Lung (tissue), 12 donors: ENCODE data around the gene ADAM23. TPM values are rescaled to one million over a fixed set of nuclear protein-coding genes. Genes with fewer than 3 reads are reported as not detected.
A peak's percentile ranks its signal among the peaks of the same experiment; 100 is the strongest.

Experiments used
- ATAC-seq: fragments of 200-7000 bp; cut with Tn5 transposase; one replicate; pipeline ENCODE4 v1.9.1; 2020; ENCODE audit warnings: moderate number of reproducible peaks; ENCODE audit not compliant: insufficient read depth, low FRiP score
- DNase-seq, 3 donors: peaks; one replicate each; pipeline ENCODE4 v3.0.0-alpha.2; 2013 to 2017
- H3K27ac ChIP-seq, 2 donors: one replicate each; pipeline ENCODE4 v1.5.1; 2013; ENCODE audit warnings: mild to moderate bottlenecking in 2 of 2, moderate library complexity in 2 of 2, control low read depth in 1 of 2, inconsistent platforms in 1 of 2, low read depth in 1 of 2, low read length in 1 of 2
- H3K27me3 ChIP-seq, 3 donors: one replicate each; pipeline ENCODE4 v1.5.1; 2013; ENCODE audit warnings: low read length in 2 of 3; ENCODE audit not compliant: control insufficient read depth in 3 of 3, insufficient read depth in 3 of 3
- H3K36me3 ChIP-seq, 4 donors: one replicate each; pipeline ENCODE4 v1.5.1; 2013; ENCODE audit warnings: low read length in 4 of 4, mild to moderate bottlenecking in 1 of 4, moderate library complexity in 1 of 4; ENCODE audit not compliant: control insufficient read depth in 4 of 4, insufficient read depth in 4 of 4
- H3K4me1 ChIP-seq, 5 donors: one replicate each; pipeline ENCODE4 v1.5.1; 2013; ENCODE audit warnings: low read length in 5 of 5, mild to moderate bottlenecking in 2 of 5, moderate library complexity in 1 of 5; ENCODE audit not compliant: control insufficient read depth in 5 of 5, insufficient read depth in 5 of 5
- H3K4me3 ChIP-seq: one replicate; pipeline ENCODE4 v1.5.1; 2013; ENCODE audit warnings: mild to moderate bottlenecking, control low read depth, moderate library complexity
- H3K9ac ChIP-seq, 2 donors: one replicate each; pipeline ENCODE4 v1.5.1; 2013; ENCODE audit warnings: low read length in 2 of 2, control low read depth in 1 of 2; ENCODE audit not compliant: insufficient read depth in 1 of 2
- H3K9me3 ChIP-seq, 4 donors: one replicate each; pipeline ENCODE4 v1.5.1; 2013; ENCODE audit warnings: low read length in 3 of 4, mild to moderate bottlenecking in 1 of 4, moderate library complexity in 1 of 4; ENCODE audit not compliant: control insufficient read depth in 4 of 4, insufficient read depth in 3 of 4
- CTCF ChIP-seq: IDR thresholded peaks from 2 replicates; pipeline ENCODE4 v1.5.1; 2012; ENCODE audit warnings: mild to moderate bottlenecking; ENCODE audit errors: control extremely low read depth, extremely low read depth
- WGBS, 2 donors: extraction: QIAGEN DNeasy Blood & Tissue Kit; methylation state at CpG; one replicate each; pipeline ENCODE4 v1.1.7; 2013; 5-methylcytosine and 5-hydroxymethylcytosine counted together
- polyA plus RNA-seq, 2 donors: library from polyadenylated mRNA; stranded (reverse); fragments of 200-250 nt; gene quantifications; one replicate each; pipeline ENCODE4 v1.2.1, GENCODE V29; 2013
- total RNA-seq, 2 donors: library from RNA; depleted of rRNA in 1 of 2; stranded (reverse); fragments of >200 nt in 1 of 2; gene quantifications; one replicate each; pipeline ENCODE4 v1.2.1, GENCODE V29; 2014 to 2021
- donor health status: control.
- donor health status: control.
- donor health status: Bipolar disorder and iron deficiency.
- donor health status: healthy.
- donor health status: DM: yes; HTN: yes; CAD: no.

ADAM23 gene
- total and polyA plus RNA-seq, 4 donors, result 0.57 to 1.7 (median 1.2) TPM

DNA sequence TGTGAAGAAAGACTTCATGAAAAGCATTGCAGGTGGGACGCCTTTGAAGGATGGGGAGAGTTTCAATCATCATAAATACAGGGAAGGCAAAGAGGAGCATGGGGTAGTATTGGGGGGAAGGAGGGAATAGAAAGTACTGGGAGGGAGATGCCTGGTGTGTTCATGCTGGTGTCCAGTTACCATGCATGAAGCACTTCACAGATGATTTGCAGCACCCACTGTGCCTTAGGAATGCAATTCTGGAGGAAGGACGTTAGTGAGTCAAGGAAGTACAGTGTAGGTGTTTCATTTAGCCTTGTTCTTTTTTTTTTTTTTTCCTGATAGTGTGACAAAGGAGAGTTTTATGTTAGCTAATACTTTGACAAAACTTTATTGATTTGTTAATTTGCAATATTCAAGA, 36.8 kb downstream of the ADAM23 start:
- DNase-seq (no peak), ATAC-seq (no peak)
- H3K27me3 ChIP-seq, result no peaks in the 10 kb centered on the region
- WGBS, 2 donors, result 49 to 67% methylated on average over 2 of the region's 2 CpGs
- no peak overlapping the region for H3K4me3 ChIP-seq
- H3K9ac ChIP-seq, result no peak overlapping the region
- peaks cover 0 to 11% (median 0%) of the 10 kb centered on the region in 5 donors for H3K4me1 ChIP-seq
- no peak overlapping the region for H3K27ac ChIP-seq
- H3K36me3 ChIP-seq, result peaks cover 0 to 2% (median 0%) of the 10 kb centered on the region in 4 donors
- no peak for TF ChIP-seq CTCF
- H3K9me3 ChIP-seq, result no peaks in the 10 kb centered on the region

DNA sequence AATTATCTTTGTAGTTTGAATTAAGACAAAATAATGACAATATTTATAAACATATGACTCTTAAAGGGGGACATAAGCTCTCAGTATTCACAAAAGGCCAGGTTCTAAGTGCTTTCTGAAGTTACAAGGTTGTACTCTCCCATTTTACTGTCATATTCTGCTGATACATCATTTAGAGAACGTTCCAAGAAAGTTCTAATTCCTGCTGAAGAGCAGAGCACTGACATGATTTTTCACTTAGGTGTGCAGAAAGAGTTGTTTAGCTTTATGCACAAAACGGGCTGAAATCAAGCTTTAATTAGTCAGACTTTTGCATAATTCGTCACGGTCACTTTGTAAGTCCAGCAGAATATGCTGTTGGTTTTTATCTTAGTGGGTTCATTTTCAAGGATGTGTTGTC, 37.3 kb downstream of the ADAM23 start:
- Histone ChIP-seq H3K4me1 (peaks cover 0 to 11% (median 0%) of the 10 kb centered on the region in 5 donors), H3K36me3 (peaks cover 0 to 2% (median 0%) of the 10 kb centered on the region in 4 donors), H3K27me3 (no peaks in the 10 kb centered on the region), H3K27ac (no peak overlapping the region), H3K4me3 (no peak overlapping the region), H3K9me3 (no peaks in the 10 kb centered on the region), H3K9ac (no peak overlapping the region)
- 83 to 86% methylated on average over 4 of the region's 4 CpGs for WGBS, 2 donors
- ATAC-seq (no peak), DNase-seq (no peak)
- no peak for TF ChIP-seq CTCF

DNA sequence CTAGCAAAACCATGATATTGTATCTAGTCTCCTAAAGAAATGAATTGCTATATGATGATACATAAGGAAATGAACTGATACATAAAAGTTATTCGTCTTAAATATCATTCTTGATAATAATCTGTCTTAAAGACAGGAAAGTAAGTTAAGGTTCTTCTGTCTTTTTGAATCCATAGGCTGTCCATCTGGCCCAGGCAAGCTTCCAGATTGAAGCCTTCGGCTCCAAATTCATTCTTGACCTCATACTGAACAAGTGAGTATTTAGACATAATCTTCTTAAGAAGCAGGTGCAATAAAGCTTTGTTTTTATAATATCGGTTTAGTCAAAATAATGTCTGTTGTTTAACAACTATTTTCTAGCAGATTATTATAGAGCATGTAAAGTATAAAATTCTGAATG, 37.7 kb downstream of the ADAM23 start:
- Histone ChIP-seq H3K9me3 (no peaks in the 10 kb centered on the region), H3K4me1 (peaks cover 0 to 11% (median 0%) of the 10 kb centered on the region in 5 donors), H3K27ac (no peak overlapping the region), H3K9ac (no peak overlapping the region), H3K36me3 (no peaks in the 10 kb centered on the region), H3K27me3 (no peaks in the 10 kb centered on the region), H3K4me3 (no peak overlapping the region)
- whole genome bisulfite sequencing, 2 donors, result 84 to 90% methylated on average over 3 of the region's 3 CpGs
- DNase-seq (no peak), ATAC-seq (no peak)
- no peak for TF ChIP-seq CTCF

DNA sequence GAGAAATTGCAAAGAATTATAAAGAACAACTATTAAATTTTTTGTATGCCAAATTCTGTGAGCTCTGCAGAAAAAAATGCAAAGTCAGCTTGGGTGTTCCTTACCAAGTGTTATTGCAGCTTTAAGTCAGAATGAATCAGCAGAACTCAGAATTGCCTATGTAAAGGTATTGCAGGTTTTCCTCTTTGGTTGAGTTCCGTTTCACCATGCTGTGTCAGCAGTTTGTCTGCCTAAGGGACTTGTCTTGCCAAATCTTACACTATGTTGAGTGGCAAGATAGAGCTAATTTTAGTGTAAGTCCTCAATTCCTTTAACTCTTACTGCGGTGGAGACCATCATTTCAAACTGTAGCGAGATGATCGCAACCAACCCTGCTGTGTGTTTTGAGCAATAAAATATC, 38.8 kb downstream of the ADAM23 start:
- H3K36me3 ChIP-seq, result no peaks in the 10 kb centered on the region
- TF ChIP-seq CTCF, result no peak
- H3K27ac ChIP-seq, result no peak overlapping the region

More for the DNA sequence above, 38.8 kb downstream of the ADAM23 start:
- DNase-seq, result peak in 1 of 3 donors; percentile 23
- no peak for ATAC-seq
- no peak overlapping the region for H3K9ac ChIP-seq
- peaks cover 0 to 11% (median 0%) of the 10 kb centered on the region in 5 donors for H3K4me1 ChIP-seq
- no peaks in the 10 kb centered on the region for H3K27me3 ChIP-seq
- H3K4me3 ChIP-seq, result no peak overlapping the region
- 63 to 72% methylated on average over 4 of the region's 4 CpGs for whole genome bisulfite sequencing, 2 donors
- H3K9me3 ChIP-seq, result no peaks in the 10 kb centered on the region
